Amniotic epithelial cell (primary cell): ENCODE data around the gene ZNF500.

Experiments used
- DNase-seq: peaks from one replicate; pipeline ENCODE4 v3.0.0-alpha.2; 2010; ENCODE audit warnings: low read depth

ZNF500 gene

GRCh38 chr16:4704491-4704890, 62.5 kb downstream of the ZNF500 start:
- no peak for DNase-seq

- DNase-seq = no peak
Measured at GRCh38 chr16:4703906-4704305, 63.1 kb downstream of the ZNF500 start.

- DNase-seq = no peak
Measured at GRCh38 chr16:4702466-4702808, 64.5 kb downstream of the ZNF500 start.

GRCh38 chr16:4701791-4702465, 65.0 kb downstream of the ZNF500 start:
- no peak for DNase-seq

GRCh38 chr16:4700997-4701743, 65.8 kb downstream of the ZNF500 start:
- no peak for DNase-seq

GRCh38 chr16:4700380-4700996, 66.5 kb downstream of the ZNF500 start:
- DNase-seq = no peak

- DNase-seq = no peak
Measured at GRCh38 chr16:4699046-4699556, 67.9 kb downstream of the ZNF500 start.

GRCh38 chr16:4698321-4699045, 68.5 kb downstream of the ZNF500 start:
- DNase-seq = no peak
